ENCODE measurements around the gene MCTP1.

- no peak for TF ChIP-seq RAD21 (conservative IDR thresholded peaks at IDR 0.05)
- TF ChIP-seq EZH2 (IDR thresholded peaks at IDR 0.05; ENCODE audit: borderline replicate concordance, insufficient read depth, low read length, poor library complexity, severe bottlenecking) = no peak
- no peak for TF ChIP-seq POLR2AphosphoS5 (IDR thresholded peaks at IDR 0.05)
- TF ChIP-seq REST (IDR thresholded peaks at IDR 0.05; ENCODE audit: borderline replicate concordance) = no peak
- no peak for TF ChIP-seq CTCF (IDR thresholded peaks at IDR 0.05; ENCODE audit: poor library complexity, severe bottlenecking)
- TF ChIP-seq TAF1 (IDR thresholded peaks at IDR 0.05; ENCODE audit: low read depth) = no peak
- TF ChIP-seq EP300 (conservative IDR thresholded peaks at IDR 0.05; ENCODE audit: poor library complexity, severe bottlenecking) = no peak
- TF ChIP-seq SMC3 (conservative IDR thresholded peaks at IDR 0.05; ENCODE audit: poor library complexity) = no peak
Measured at GRCh38 chr5:94771742-94772141, 513.2 kb downstream of the MCTP1 start.

Measured in neural cell (in vitro differentiated cells).